ENCODE measurements around the gene ARMC6.
"Not testable (repeated sequence)": the region's sequence is repeated elsewhere in the genome, so short reads cannot be mapped to it uniquely, and the experiment has no call there.

ARMC6 gene

GRCh38 chr19:19075126-19075525 lies 41.7 kb downstream of the ARMC6 start:
- DNase-seq (ENCODE audit: low spot score): no peak

- no peak for DNase-seq (ENCODE audit: low spot score)
Measured at GRCh38 chr19:19076476-19076875, 43.1 kb downstream of the ARMC6 start.

GRCh38 chr19:19077103-19077502 lies 43.7 kb downstream of the ARMC6 start:
- DNase-seq (ENCODE audit: low spot score): no peak

- no peak for DNase-seq (ENCODE audit: low spot score)
Measured at GRCh38 chr19:19078801-19079200, 45.4 kb downstream of the ARMC6 start.

- DNase-seq (ENCODE audit: low spot score): no peak
Measured at GRCh38 chr19:19079571-19079970, 46.2 kb downstream of the ARMC6 start.

GRCh38 chr19:19081642-19082151 lies 48.3 kb downstream of the ARMC6 start:
- no peak for DNase-seq (ENCODE audit: low spot score)

- DNase-seq (ENCODE audit: low spot score): no peak
Measured at GRCh38 chr19:19083413-19084178, 50.2 kb downstream of the ARMC6 start.

- no peak for DNase-seq (ENCODE audit: low spot score)
Measured at GRCh38 chr19:19087676-19088075, 54.3 kb downstream of the ARMC6 start.

GRCh38 chr19:19094513-19094912 lies 61.1 kb downstream of the ARMC6 start:
- no peak for DNase-seq (ENCODE audit: low spot score)

GRCh38 chr19:19095691-19096090 lies 62.3 kb downstream of the ARMC6 start:
- no peak for DNase-seq (ENCODE audit: low spot score)

- DNase-seq (ENCODE audit: low spot score): no peak
Measured at GRCh38 chr19:19096641-19097627, 63.5 kb downstream of the ARMC6 start.

- no peak for DNase-seq (ENCODE audit: low spot score)
Measured at GRCh38 chr19:19098084-19098702, 64.8 kb downstream of the ARMC6 start.

GRCh38 chr19:19098703-19099632 lies 65.6 kb downstream of the ARMC6 start:
- no peak for DNase-seq (ENCODE audit: low spot score)

GRCh38 chr19:19101540-19101939 lies 68.1 kb downstream of the ARMC6 start:
- DNase-seq (ENCODE audit: low spot score): no peak

GRCh38 chr19:19102566-19102965 lies 69.2 kb downstream of the ARMC6 start:
- not testable (repeated sequence) for DNase-seq (ENCODE audit: low spot score)

- DNase-seq (ENCODE audit: low spot score): no peak
Measured at GRCh38 chr19:19103167-19103566, 69.8 kb downstream of the ARMC6 start.

- DNase-seq (ENCODE audit: low spot score): peak; percentile 58
Measured at GRCh38 chr19:19105365-19106055, 72.1 kb downstream of the ARMC6 start.

GRCh38 chr19:19106056-19106551 lies 72.7 kb downstream of the ARMC6 start:
- DNase-seq (ENCODE audit: low spot score): no peak

GRCh38 chr19:19106938-19107337 lies 73.5 kb downstream of the ARMC6 start:
- not testable (repeated sequence) for DNase-seq (ENCODE audit: low spot score)

- DNase-seq (ENCODE audit: low spot score): no peak
Measured at GRCh38 chr19:19107654-19108053, 74.3 kb downstream of the ARMC6 start.

All from COLO829 (cell line).